Measurements from ENCODE around the gene MYOM1.

The MYOM1 gene

GRCh38 chr18:3122851-3123250, 96.9 kb downstream of the MYOM1 start:
- no peaks in the 10 kb centered on the region for H3K4me1 ChIP-seq (ENCODE audit: low read depth, poor library complexity, severe bottlenecking)
- H3K4me2 ChIP-seq: no peak overlapping the region
- H3K36me3 ChIP-seq (ENCODE audit: insufficient read depth): no peaks in the 10 kb centered on the region
- no peaks in the 10 kb centered on the region for H4K20me1 ChIP-seq (ENCODE audit: insufficient read depth)
- no peak overlapping the region for H2AFZ ChIP-seq (ENCODE audit: low read depth)
- H3K4me3 ChIP-seq (IDR thresholded peaks at IDR 0.05; ENCODE audit: insufficient read depth, low read depth, low read length): no peak overlapping the region
- no peak overlapping the region for H3K9ac ChIP-seq
- H3K27ac ChIP-seq: no peak overlapping the region
- no peaks in the 10 kb centered on the region for H3K27me3 ChIP-seq (ENCODE audit: insufficient read depth, low read depth)
- no peak for TF ChIP-seq CTCF (conservative IDR thresholded peaks at IDR 0.05; ENCODE audit: low read depth, low read length)
- H3K79me2 ChIP-seq (ENCODE audit: insufficient read depth, low read depth): no peaks in the 10 kb centered on the region

GRCh38 chr18:3121259-3121658, 98.5 kb downstream of the MYOM1 start:
- H3K4me2 ChIP-seq: no peak overlapping the region
- H3K79me2 ChIP-seq (ENCODE audit: insufficient read depth, low read depth): no peaks in the 10 kb centered on the region
- H3K27ac ChIP-seq: no peak overlapping the region
- H3K27me3 ChIP-seq (ENCODE audit: insufficient read depth, low read depth): no peaks in the 10 kb centered on the region
- no peak overlapping the region for H3K9ac ChIP-seq
- no peak for TF ChIP-seq CTCF (conservative IDR thresholded peaks at IDR 0.05; ENCODE audit: low read depth, low read length)
- H3K4me1 ChIP-seq (ENCODE audit: low read depth, poor library complexity, severe bottlenecking): no peaks in the 10 kb centered on the region
- H4K20me1 ChIP-seq (ENCODE audit: insufficient read depth): no peaks in the 10 kb centered on the region
- H2AFZ ChIP-seq (ENCODE audit: low read depth): no peak overlapping the region
- no peak overlapping the region for H3K4me3 ChIP-seq (IDR thresholded peaks at IDR 0.05; ENCODE audit: insufficient read depth, low read depth, low read length)
- H3K36me3 ChIP-seq (ENCODE audit: insufficient read depth): no peaks in the 10 kb centered on the region

GRCh38 chr18:3120356-3120755, 99.4 kb downstream of the MYOM1 start:
- no peaks in the 10 kb centered on the region for H3K79me2 ChIP-seq (ENCODE audit: insufficient read depth, low read depth)
- no peaks in the 10 kb centered on the region for H3K4me1 ChIP-seq (ENCODE audit: low read depth, poor library complexity, severe bottlenecking)
- TF ChIP-seq CTCF (conservative IDR thresholded peaks at IDR 0.05; ENCODE audit: low read depth, low read length): no peak
- H3K27me3 ChIP-seq (ENCODE audit: insufficient read depth, low read depth): no peaks in the 10 kb centered on the region
- H2AFZ ChIP-seq (ENCODE audit: low read depth): no peak overlapping the region
- no peaks in the 10 kb centered on the region for H4K20me1 ChIP-seq (ENCODE audit: insufficient read depth)
- H3K4me2 ChIP-seq: no peak overlapping the region
- H3K27ac ChIP-seq: no peak overlapping the region
- no peak overlapping the region for H3K9ac ChIP-seq
- H3K4me3 ChIP-seq (IDR thresholded peaks at IDR 0.05; ENCODE audit: insufficient read depth, low read depth, low read length): no peak overlapping the region
- H3K36me3 ChIP-seq (ENCODE audit: insufficient read depth): no peaks in the 10 kb centered on the region

- Histone ChIP-seq H3K4me3 (IDR thresholded peaks at IDR 0.05; ENCODE audit: insufficient read depth, low read depth, low read length) (no peak overlapping the region), H3K9ac (no peak overlapping the region), H3K27ac (no peak overlapping the region), H4K20me1 (ENCODE audit: insufficient read depth) (no peaks in the 10 kb centered on the region), H3K4me2 (no peak overlapping the region), H3K79me2 (ENCODE audit: insufficient read depth, low read depth) (no peaks in the 10 kb centered on the region), H2AFZ (ENCODE audit: low read depth) (no peak overlapping the region), H3K27me3 (ENCODE audit: insufficient read depth, low read depth) (no peaks in the 10 kb centered on the region), H3K36me3 (ENCODE audit: insufficient read depth) (no peaks in the 10 kb centered on the region), H3K4me1 (ENCODE audit: low read depth, poor library complexity, severe bottlenecking) (no peaks in the 10 kb centered on the region)
- TF ChIP-seq CTCF (conservative IDR thresholded peaks at IDR 0.05; ENCODE audit: low read depth, low read length): no peak
Measured at GRCh38 chr18:3119401-3120341, 100.1 kb downstream of the MYOM1 start.

Measured in KMS-11 (cell line).